ENCODE measurements around the gene HLA-A. TPM values are rescaled to one million over a fixed set of nuclear protein-coding genes. Genes with fewer than 3 reads are reported as not detected.
A peak's percentile ranks its signal among the peaks of the same experiment; 100 is the strongest.

HLA-A gene
- polyA plus RNA-seq, 1 donor (not counting 4 experiments of a cell fraction or from before 2014, with no cell fraction given), result 401 TPM

GRCh38 chr6:29992807-29993206, 50.5 kb downstream of the HLA-A start:
- Histone ChIP-seq H3K36me3 (ENCODE audit: control insufficient read depth in 2 of 2, extremely low read depth in 1 of 2, insufficient read depth in 2 of 2, low read length in 2 of 2) (no peaks in the 10 kb centered on the region), H3K9me1 (ENCODE audit: control insufficient read depth, extremely low read depth, insufficient read depth, low read length) (no peaks in the 10 kb centered on the region), H3K9ac (ENCODE audit: control insufficient read depth, extremely low read depth, insufficient read depth, low read length) (no peak overlapping the region), H3K4me3 (ENCODE audit: control insufficient read depth in 2 of 3, extremely low read depth in 1 of 3, insufficient read depth in 2 of 3, low read depth in 1 of 3, low read length in 3 of 3) (no peak overlapping the region), H3K27ac (ENCODE audit: control insufficient read depth, insufficient read depth, low read length) (no peak overlapping the region), H3K4me2 (ENCODE audit: control insufficient read depth, extremely low read depth, insufficient read depth, low read depth, low read length) (no peak overlapping the region), H4K20me1 (ENCODE audit: control insufficient read depth, extremely low read depth, insufficient read depth, low read length) (no peaks in the 10 kb centered on the region), H3K27me3 (ENCODE audit: control insufficient read depth, extremely low read depth, insufficient read depth, low read length) (no peaks in the 10 kb centered on the region), H2AFZ (ENCODE audit: control insufficient read depth, low read length) (no peak overlapping the region), H3K79me2 (ENCODE audit: control insufficient read depth, insufficient read depth, low read length) (no peaks in the 10 kb centered on the region), H3K4me1 (ENCODE audit: control insufficient read depth, extremely low read depth, insufficient read depth, low read length) (peaks cover 5% of the 10 kb centered on the region), H3K9me3 (ENCODE audit: control insufficient read depth, low read depth, low read length) (no peaks in the 10 kb centered on the region)
- DNase-seq (ENCODE audit: low read depth, low spot score) (peak; percentile 25), FAIRE-seq (peak; percentile 53)
- dilution Hi-C loops (cut with MboI; ENCODE audit: extremely low pct_ligation_motif_present, low sequenced_read_pairs), result no loop called here
- no peak for TF ChIP-seq CTCF (optimal IDR thresholded peaks at IDR 0.05 in 1 of 3, IDR thresholded peaks at IDR 0.05 in 1 of 3, conservative IDR thresholded peaks at IDR 0.05 in 1 of 3; ENCODE audit: extremely low read depth in 1 of 3, insufficient read depth in 2 of 3, low read length in 3 of 3)
- no peak for TF ChIP-seq EZH2 (IDR thresholded peaks at IDR 0.05; ENCODE audit: low read length)

- no peak overlapping the region for H3K9ac ChIP-seq (ENCODE audit: control insufficient read depth, extremely low read depth, insufficient read depth, low read length)
- H3K27me3 ChIP-seq (ENCODE audit: control insufficient read depth, extremely low read depth, insufficient read depth, low read length), result peaks cover 3% of the 10 kb centered on the region
- H3K9me1 ChIP-seq (ENCODE audit: control insufficient read depth, extremely low read depth, insufficient read depth, low read length), result no peaks in the 10 kb centered on the region
- no peaks in the 10 kb centered on the region for H3K36me3 ChIP-seq (ENCODE audit: control insufficient read depth in 2 of 2, extremely low read depth in 1 of 2, insufficient read depth in 2 of 2, low read length in 2 of 2)
- H3K4me1 ChIP-seq (ENCODE audit: control insufficient read depth, extremely low read depth, insufficient read depth, low read length), result peaks cover 5% of the 10 kb centered on the region
- H3K4me3 ChIP-seq (ENCODE audit: control insufficient read depth in 2 of 3, extremely low read depth in 1 of 3, insufficient read depth in 2 of 3, low read depth in 1 of 3, low read length in 3 of 3), result no peak overlapping the region
- no peak overlapping the region for H3K4me2 ChIP-seq (ENCODE audit: control insufficient read depth, extremely low read depth, insufficient read depth, low read depth, low read length)
- TF ChIP-seq EZH2 (IDR thresholded peaks at IDR 0.05; ENCODE audit: low read length) (no peak), CTCF (optimal IDR thresholded peaks at IDR 0.05 in 1 of 3, IDR thresholded peaks at IDR 0.05 in 1 of 3, conservative IDR thresholded peaks at IDR 0.05 in 1 of 3; ENCODE audit: extremely low read depth in 1 of 3, insufficient read depth in 2 of 3, low read length in 3 of 3) (no peak)
- H2AFZ ChIP-seq (ENCODE audit: control insufficient read depth, low read length), result no peak overlapping the region
- dilution Hi-C loops (cut with MboI; ENCODE audit: extremely low pct_ligation_motif_present, low sequenced_read_pairs), result no loop called here
- FAIRE-seq (no peak), DNase-seq (ENCODE audit: low read depth, low spot score) (no peak)
- H3K27ac ChIP-seq (ENCODE audit: control insufficient read depth, insufficient read depth, low read length), result no peak overlapping the region
- no peaks in the 10 kb centered on the region for H3K79me2 ChIP-seq (ENCODE audit: control insufficient read depth, insufficient read depth, low read length)
- H3K9me3 ChIP-seq (ENCODE audit: control insufficient read depth, low read depth, low read length), result no peaks in the 10 kb centered on the region
- no peaks in the 10 kb centered on the region for H4K20me1 ChIP-seq (ENCODE audit: control insufficient read depth, extremely low read depth, insufficient read depth, low read length)
Measured at GRCh38 chr6:29994826-29995225, 52.5 kb downstream of the HLA-A start.

Data from keratinocyte (primary cell).